K562 (cell line): ENCODE data around the gene ITPR3. TPM values are rescaled to one million over a fixed set of nuclear protein-coding genes. Genes with fewer than 3 reads are reported as not detected.

Experiments used
- ATAC-seq: fragments of 200-7000 bp; cut with Tn5 transposase; 3 replicates; pipeline ENCODE4 v1.9.1; 2020; ENCODE audit warnings: moderate library complexity
- BruUV-seq: library from RNA; stranded (reverse); fragments of 400-500 nt; replicated peaks from 2 replicates; lab custom pipeline; 2021; lab: Mats Ljungman, UMichigan
- CTCF ChIA-PET: fragments of 300-600 bp; formaldehyde crosslinking; extraction: SDS; loops from one replicate; lab custom pipeline; 2021; ENCODE audit warnings: low intra/inter-chr PET ratio; lab: Yijun Ruan, JAX
- POLR2A ChIA-PET: fragments of 300-600, 350-650 bp; sonication (Branson Sonifier 250); formaldehyde crosslinking; extraction: SDS; loops from one replicate; lab custom pipeline; 2021; ENCODE audit warnings: antibody characterized with exemption, inconsistent platforms; lab: Yijun Ruan, JAX
- DNase-seq, 4 experiments: peaks; one replicate each; pipeline versions ENCODE4 v3.0.0 to v3.0.0-alpha.2; 2011 to 2018; ENCODE audit warnings: low spot score in 3 of 4, mixed read lengths in 3 of 4; ENCODE audit errors: extremely low read depth in 1 of 4
- FAIRE-seq: peaks from 2 replicates; lab custom pipeline; 2011; peaks lifted over from hg19 to GRCh38; lab: Jason Lieb, UNC
- H2AFZ ChIP-seq: 2 replicates; pipeline ENCODE4 v1.6.0; 2011; ENCODE audit warnings: low read depth, low read length, control low read depth, inconsistent platforms
- H3K27ac ChIP-seq: fragments of 200-600 bp; 3 replicates; pipeline ENCODE4 v1.8.0; 2011; ENCODE audit warnings: low read depth, mild to moderate bottlenecking, control low read depth, inconsistent platforms, low read length, moderate library complexity, mixed read lengths; ENCODE audit errors: extremely low read depth
- H3K27me3 ChIP-seq, 2 experiments: fragments of 300-600 bp in 1 of 2; 2 replicates in 1 of 2; 3 replicates in 1 of 2; pipeline versions ENCODE4 v1.6.0 to v1.8.0; 2011; ENCODE audit warnings: inconsistent platforms in 2 of 2, low read length in 2 of 2, mild to moderate bottlenecking in 1 of 2, mixed read lengths in 1 of 2, moderate library complexity in 1 of 2; ENCODE audit not compliant: control insufficient read depth in 2 of 2, insufficient read depth in 2 of 2
- H3K36me3 ChIP-seq: fragments of 300-600 bp; 3 replicates; pipeline ENCODE4 v1.8.0; 2011; ENCODE audit warnings: mild to moderate bottlenecking, low read length, inconsistent platforms; ENCODE audit not compliant: control insufficient read depth, insufficient read depth
- H3K4me1 ChIP-seq, 2 experiments: fragments of 200-600 bp in 1 of 2; replicated peaks in 1 of 2; 2 replicates in 1 of 2; 3 replicates in 1 of 2; pipeline versions ENCODE4 v1.5.1 to v1.8.0; 2011; ENCODE audit warnings: inconsistent platforms in 2 of 2, low read length in 2 of 2, mild to moderate bottlenecking in 1 of 2, mixed read lengths in 1 of 2, moderate library complexity in 1 of 2; ENCODE audit not compliant: control insufficient read depth in 2 of 2, insufficient read depth in 2 of 2
- H3K4me2 ChIP-seq: 2 replicates; pipeline ENCODE4 v1.6.1; 2011; ENCODE audit warnings: low read length, control low read depth, inconsistent platforms, mixed read lengths; ENCODE audit not compliant: insufficient read depth
- H3K4me3 ChIP-seq: fragments of 200-600 bp; sonication (generic), shearing (Covaris generic); 2 replicates; pipeline ENCODE4 v1.5.1; 2016; ENCODE audit warnings: control low read depth, inconsistent platforms
- H3K79me2 ChIP-seq: fragments of 200-600 bp; 3 replicates; pipeline ENCODE4 v1.8.0; 2011; ENCODE audit warnings: low read length, inconsistent platforms; ENCODE audit not compliant: control insufficient read depth, insufficient read depth
- H3K9ac ChIP-seq, 2 experiments: 2 replicates each; pipeline versions ENCODE4 v1.6.0 to v1.6.1; 2011; ENCODE audit warnings: low read depth in 2 of 2, low read length in 2 of 2, control low read depth in 1 of 2, inconsistent platforms in 1 of 2, mild to moderate bottlenecking in 1 of 2, mixed read lengths in 1 of 2; ENCODE audit not compliant: insufficient read depth in 1 of 2
- H3K9me1 ChIP-seq: one replicate; pipeline ENCODE4 v1.6.0; 2011; ENCODE audit warnings: inconsistent platforms, mild to moderate bottlenecking, low read length, moderate library complexity; ENCODE audit not compliant: control insufficient read depth, insufficient read depth
- H3K9me3 ChIP-seq: replicated peaks from 2 replicates; pipeline ENCODE4 v1.5.1; 2011; ENCODE audit warnings: low read depth, low read length, inconsistent platforms; ENCODE audit not compliant: control insufficient read depth, insufficient read depth
- H4K20me1 ChIP-seq: replicated peaks from 2 replicates; pipeline ENCODE4 v1.6.1; 2011; ENCODE audit warnings: low read length, inconsistent platforms, mixed read lengths; ENCODE audit not compliant: control insufficient read depth, insufficient read depth
- CHD1 ChIP-seq: fragments of 200-600 bp; sonication (generic); IDR thresholded peaks from one replicate; pipeline ENCODE4 v1.6.1; 2012; ENCODE audit warnings: mild to moderate bottlenecking, moderate library complexity, low read length, inconsistent platforms
- CREBBP ChIP-seq: IDR thresholded peaks from one replicate; pipeline ENCODE4 v1.6.1; 2012; ENCODE audit warnings: low read depth, mild to moderate bottlenecking, control low read depth, inconsistent platforms, low read length
- DACH1 ChIP-seq: fragments of 450-650 bp; IDR thresholded peaks from 2 replicates; pipeline ENCODE4 v1.6.1; 2018; ENCODE audit not compliant: partially characterized antibody
- DMBX1 ChIP-seq: fragments of 250-450 bp; sonication (Bioruptor Pico); IDR thresholded peaks from 2 replicates; pipeline ENCODE4 v1.8.0; 2022; ENCODE audit warnings: inconsistent platforms, mild to moderate bottlenecking, moderate library complexity, borderline replicate concordance
- EP300 ChIP-seq: IDR thresholded peaks from 2 replicates; pipeline ENCODE4 v1.6.1; 2012; ENCODE audit warnings: low read length, improper control_type of control experiment
- HLTF ChIP-seq: fragments of 450-650 bp; IDR thresholded peaks from 2 replicates; pipeline ENCODE4 v1.6.1; 2016
- HNRNPK ChIP-seq: fragments of 200-400 bp; formaldehyde crosslinking; IDR thresholded peaks from one replicate; pipeline ENCODE4 v1.6.1; 2018; ENCODE audit warnings: mild to moderate bottlenecking, low read depth, low read length; ENCODE audit not compliant: poor library complexity, severe bottlenecking
- HNRNPLL ChIP-seq: fragments of 200-400 bp; formaldehyde crosslinking; IDR thresholded peaks from 2 replicates; pipeline ENCODE4 v1.6.1; 2017; ENCODE audit warnings: low read length, low read depth, mild to moderate bottlenecking; ENCODE audit not compliant: poor library complexity, severe bottlenecking
- KLF1 ChIP-seq: fragments of 450-650 bp; IDR thresholded peaks from 2 replicates; pipeline ENCODE4 v1.6.1; 2016; ENCODE audit warnings: missing genetic modification characterization, missing compliant biosample characterization
- POLR3G ChIP-seq: IDR thresholded peaks from 2 replicates; pipeline ENCODE4 v1.6.1; 2011; ENCODE audit not compliant: insufficient read length, insufficient replicate concordance; ENCODE audit errors: extremely low read depth
- SNIP1 ChIP-seq: fragments of 450-650 bp; IDR thresholded peaks from 2 replicates; pipeline ENCODE4 v1.7.1; 2017; ENCODE audit warnings: low read depth, mild to moderate bottlenecking
- ZKSCAN8 ChIP-seq: fragments of 200-800 bp; sonication (Bioruptor generic); IDR thresholded peaks from 2 replicates; pipeline ENCODE4 v1.6.1; 2016; ENCODE audit warnings: missing genetic modification characterization, missing compliant biosample characterization
- ZNF696 ChIP-seq: fragments of 250-450 bp; sonication (Bioruptor Pico); conservative IDR thresholded peaks from 2 replicates; pipeline ENCODE4 v1.4.0; 2020; ENCODE audit warnings: mild to moderate bottlenecking, moderate library complexity
- ZNF77 ChIP-seq: fragments of 250-450 bp; sonication (Bioruptor Pico); IDR thresholded peaks from 2 replicates; pipeline ENCODE4 v1.5.0; 2020
- WGBS: fragments of 100-300 bp; shearing (Covaris generic); methylation state at CpG from one replicate; pipeline ENCODE4 v1.1.6; 2016; ENCODE audit warnings: low coverage, mixed read lengths; ENCODE audit not compliant: insufficient coverage; ENCODE audit errors: missing lambda C conversion rate; 5-methylcytosine and 5-hydroxymethylcytosine counted together
- in situ Hi-C: fragments of 300-500 bp; cut with MboI; formaldehyde crosslinking; loops from 4 replicates; pipeline ENCODE4 v1.15.0; 2018; ENCODE audit warnings: inconsistent platforms, mixed read lengths
- intact Hi-C: fragments of 100-400 bp; cut with micrococcal nuclease; formaldehyde crosslinking; loops from 2 replicates; pipeline ENCODE4 v1.14.2; 2022
- polyA plus RNA-seq, 8 experiments: library from polyadenylated mRNA; depleted of rRNA in 4 of 8; stranded (reverse) in 5 of 8; unstranded in 3 of 8; fragments of >200 nt; fragmentation: Nextera tagmentation in 2 of 8; fragmentation: Illumina TruSeq in 1 of 8; extraction: Ambion mirVana in 2 of 8; extraction: Trizol in 1 of 8; gene quantifications; 2 replicates each; pipeline versions ENCODE4 v1.2.1 to v1.2.3, GENCODE V29; 2011 to 2014; ENCODE audit warnings: inconsistent platforms in 1 of 8, missing spikeins in 1 of 8
- total RNA-seq, 7 experiments: library from RNA; depleted of rRNA in 6 of 7; stranded (reverse); fragments of >200 nt in 6 of 7; fragmentation: Illumina TruSeq in 2 of 7; extraction: Trizol in 2 of 7; gene quantifications; 2 replicates each; pipeline versions ENCODE4 v1.2.1 to v1.2.3, GENCODE V29; 2011 to 2021; ENCODE audit warnings: low replicate concordance in 1 of 7
- TF ChIP-seq, protein P1 (sequence below): sonication (generic); IDR thresholded peaks from 2 replicates; pipeline ENCODE4 v1.6.1; 2016
- TF ChIP-seq, protein P2 (sequence below): fragments of 200-800 bp; sonication (Bioruptor generic); IDR thresholded peaks from 2 replicates; pipeline ENCODE4 v1.6.1; 2016; ENCODE audit warnings: missing genetic modification characterization, missing compliant biosample characterization
- TF ChIP-seq, protein P3 (sequence below): fragments of 450-650 bp; IDR thresholded peaks from 2 replicates; pipeline ENCODE4 v1.6.1; 2017; ENCODE audit warnings: mild to moderate bottlenecking, moderate library complexity

The ITPR3 gene
- total and polyA plus RNA-seq, 9 of the 15 experiments (the other 6 are each of a cell fraction or from before 2014, with no cell fraction given): 0.39 to 35.7 (median 13.2) TPM

DNA sequence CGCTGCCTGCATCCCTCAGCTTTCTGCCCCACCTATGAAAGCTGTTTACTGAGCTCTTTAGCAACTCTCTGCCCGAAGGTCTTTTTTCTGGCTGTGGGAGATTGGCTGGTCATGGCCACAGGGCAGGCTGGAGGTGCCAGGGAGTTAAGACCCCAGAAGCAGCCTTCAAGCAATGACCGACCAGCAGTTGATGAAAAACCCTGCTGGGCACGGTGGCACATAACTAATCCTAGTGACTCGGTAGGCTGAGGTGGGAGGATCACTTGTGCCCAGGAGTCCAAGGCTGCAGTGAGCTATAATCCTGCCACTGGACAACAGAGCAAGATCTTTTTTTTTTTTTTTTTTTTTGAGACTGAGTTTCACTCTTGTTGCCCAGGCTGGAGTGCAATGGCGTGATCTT is 20.4 kb upstream of the ITPR3 start:
- no peak for ATAC-seq
- FAIRE-seq: no peak
- POLR2A ChIA-PET: interaction anchor here (0.6 to 1.7 kb wide), 4 partner anchors 9 to 608 kb away, joined by 3 read pairs; no protein-coding TSS in a partner anchor
- Histone ChIP-seq H3K4me3 (no peak overlapping the region), H3K9me3 (no peaks in the 10 kb centered on the region), H3K27ac (no peak overlapping the region), H3K9me1 (no peaks in the 10 kb centered on the region), H3K4me2 (no peak overlapping the region), H3K27me3 (peaks cover 19 to 36% of the 10 kb centered on the region in 2 experiments), H3K79me2 (no peaks in the 10 kb centered on the region), H3K36me3 (no peaks in the 10 kb centered on the region), H3K9ac (no peak overlapping the region), H3K4me1 (peaks cover 0 to 3% of the 10 kb centered on the region in 2 experiments; a peak in 1 of 5 replicates), H2AFZ (no peak overlapping the region), H4K20me1 (no peaks in the 10 kb centered on the region)
- no peak for DNase-seq
- BruUV-seq: no TSS peak
- WGBS: 8% methylated on average over 5 of the region's 6 CpGs
- intact Hi-C loops (no loop called here), in situ Hi-C loops (no loop called here)
- no peak for TF ChIP-seq ZNF77 (CRISPR knock-in tag)
- TF ChIP-seq HLTF: no peak
- TF ChIP-seq KLF1 (tag): no peak
- TF ChIP-seq POLR3G: no peak
- TF ChIP-seq SNIP1: no peak
- TF ChIP-seq, protein P1, sequence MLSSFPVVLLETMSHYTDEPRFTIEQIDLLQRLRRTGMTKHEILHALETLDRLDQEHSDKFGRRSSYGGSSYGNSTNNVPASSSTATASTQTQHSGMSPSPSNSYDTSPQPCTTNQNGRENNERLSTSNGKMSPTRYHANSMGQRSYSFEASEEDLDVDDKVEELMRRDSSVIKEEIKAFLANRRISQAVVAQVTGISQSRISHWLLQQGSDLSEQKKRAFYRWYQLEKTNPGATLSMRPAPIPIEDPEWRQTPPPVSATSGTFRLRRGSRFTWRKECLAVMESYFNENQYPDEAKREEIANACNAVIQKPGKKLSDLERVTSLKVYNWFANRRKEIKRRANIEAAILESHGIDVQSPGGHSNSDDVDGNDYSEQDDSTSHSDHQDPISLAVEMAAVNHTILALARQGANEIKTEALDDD: no peak
- no peak for TF ChIP-seq ZKSCAN8
- no peak for TF ChIP-seq DMBX1
- TF ChIP-seq CREBBP: no peak
- TF ChIP-seq, protein P2, sequence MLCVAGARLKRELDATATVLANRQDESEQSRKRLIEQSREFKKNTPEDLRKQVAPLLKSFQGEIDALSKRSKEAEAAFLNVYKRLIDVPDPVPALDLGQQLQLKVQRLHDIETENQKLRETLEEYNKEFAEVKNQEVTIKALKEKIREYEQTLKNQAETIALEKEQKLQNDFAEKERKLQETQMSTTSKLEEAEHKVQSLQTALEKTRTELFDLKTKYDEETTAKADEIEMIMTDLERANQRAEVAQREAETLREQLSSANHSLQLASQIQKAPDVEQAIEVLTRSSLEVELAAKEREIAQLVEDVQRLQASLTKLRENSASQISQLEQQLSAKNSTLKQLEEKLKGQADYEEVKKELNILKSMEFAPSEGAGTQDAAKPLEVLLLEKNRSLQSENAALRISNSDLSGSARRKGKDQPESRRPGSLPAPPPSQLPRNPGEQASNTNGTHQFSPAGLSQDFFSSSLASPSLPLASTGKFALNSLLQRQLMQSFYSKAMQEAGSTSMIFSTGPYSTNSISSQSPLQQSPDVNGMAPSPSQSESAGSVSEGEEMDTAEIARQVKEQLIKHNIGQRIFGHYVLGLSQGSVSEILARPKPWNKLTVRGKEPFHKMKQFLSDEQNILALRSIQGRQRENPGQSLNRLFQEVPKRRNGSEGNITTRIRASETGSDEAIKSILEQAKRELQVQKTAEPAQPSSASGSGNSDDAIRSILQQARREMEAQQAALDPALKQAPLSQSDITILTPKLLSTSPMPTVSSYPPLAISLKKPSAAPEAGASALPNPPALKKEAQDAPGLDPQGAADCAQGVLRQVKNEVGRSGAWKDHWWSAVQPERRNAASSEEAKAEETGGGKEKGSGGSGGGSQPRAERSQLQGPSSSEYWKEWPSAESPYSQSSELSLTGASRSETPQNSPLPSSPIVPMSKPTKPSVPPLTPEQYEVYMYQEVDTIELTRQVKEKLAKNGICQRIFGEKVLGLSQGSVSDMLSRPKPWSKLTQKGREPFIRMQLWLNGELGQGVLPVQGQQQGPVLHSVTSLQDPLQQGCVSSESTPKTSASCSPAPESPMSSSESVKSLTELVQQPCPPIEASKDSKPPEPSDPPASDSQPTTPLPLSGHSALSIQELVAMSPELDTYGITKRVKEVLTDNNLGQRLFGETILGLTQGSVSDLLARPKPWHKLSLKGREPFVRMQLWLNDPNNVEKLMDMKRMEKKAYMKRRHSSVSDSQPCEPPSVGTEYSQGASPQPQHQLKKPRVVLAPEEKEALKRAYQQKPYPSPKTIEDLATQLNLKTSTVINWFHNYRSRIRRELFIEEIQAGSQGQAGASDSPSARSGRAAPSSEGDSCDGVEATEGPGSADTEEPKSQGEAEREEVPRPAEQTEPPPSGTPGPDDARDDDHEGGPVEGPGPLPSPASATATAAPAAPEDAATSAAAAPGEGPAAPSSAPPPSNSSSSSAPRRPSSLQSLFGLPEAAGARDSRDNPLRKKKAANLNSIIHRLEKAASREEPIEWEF: no peak
- TF ChIP-seq HNRNPK: no peak
- TF ChIP-seq EP300: no peak
- TF ChIP-seq, protein P3, sequence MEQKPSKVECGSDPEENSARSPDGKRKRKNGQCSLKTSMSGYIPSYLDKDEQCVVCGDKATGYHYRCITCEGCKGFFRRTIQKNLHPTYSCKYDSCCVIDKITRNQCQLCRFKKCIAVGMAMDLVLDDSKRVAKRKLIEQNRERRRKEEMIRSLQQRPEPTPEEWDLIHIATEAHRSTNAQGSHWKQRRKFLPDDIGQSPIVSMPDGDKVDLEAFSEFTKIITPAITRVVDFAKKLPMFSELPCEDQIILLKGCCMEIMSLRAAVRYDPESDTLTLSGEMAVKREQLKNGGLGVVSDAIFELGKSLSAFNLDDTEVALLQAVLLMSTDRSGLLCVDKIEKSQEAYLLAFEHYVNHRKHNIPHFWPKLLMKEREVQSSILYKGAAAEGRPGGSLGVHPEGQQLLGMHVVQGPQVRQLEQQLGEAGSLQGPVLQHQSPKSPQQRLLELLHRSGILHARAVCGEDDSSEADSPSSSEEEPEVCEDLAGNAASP: no peak
- no peak for TF ChIP-seq CHD1
- TF ChIP-seq DACH1: no peak
- TF ChIP-seq ZNF696 (CRISPR knock-in tag): no peak
- no peak for TF ChIP-seq HNRNPLL
- CTCF ChIA-PET: no interaction called here
